CD14-positive monocyte (primary cell): ENCODE results near the gene GNL1. TPM values are rescaled to one million over a fixed set of nuclear protein-coding genes. Genes with fewer than 3 reads are reported as not detected.
A peak's percentile ranks its signal among the peaks of the same experiment; 100 is the strongest.
"Not testable (repeated sequence)": the region's sequence is repeated elsewhere in the genome, so short reads cannot be mapped to it uniquely, and the experiment has no call there.

Experiments used
- DNase-seq, 3 donors: peaks; one replicate each; pipeline ENCODE4 v3.0.0-alpha.2; 2011 to 2022
- H2AFZ ChIP-seq: 2 replicates; pipeline ENCODE4 v1.6.0; 2012; ENCODE audit warnings: mild to moderate bottlenecking, low read depth, low read length, inconsistent platforms; ENCODE audit not compliant: insufficient read depth, poor library complexity, severe bottlenecking
- H3K27ac ChIP-seq, 2 donors: 1 replicate in 1 of 2; 2 replicates in 1 of 2; pipeline ENCODE4 v1.5.1; 2012 to 2013; ENCODE audit warnings: low read length in 2 of 2, control low read depth in 1 of 2, inconsistent platforms in 1 of 2, low read depth in 1 of 2, mild to moderate bottlenecking in 1 of 2
- H3K27me3 ChIP-seq, 2 donors: one replicate each; pipeline versions ENCODE4 v1.6.0 to v1.6.1; 2011 to 2013; ENCODE audit warnings: low read length in 2 of 2; ENCODE audit not compliant: control insufficient read depth in 2 of 2, insufficient read depth in 2 of 2
- H3K36me3 ChIP-seq, 2 donors: replicated peaks in 1 of 2; 1 replicate in 1 of 2; 2 replicates in 1 of 2; pipeline versions ENCODE4 v1.5.1 to v1.6.1; 2012 to 2013; ENCODE audit warnings: low read length in 2 of 2, control low read depth in 1 of 2, inconsistent platforms in 1 of 2, mild to moderate bottlenecking in 1 of 2; ENCODE audit not compliant: insufficient read depth in 2 of 2, control insufficient read depth in 1 of 2
- H3K4me1 ChIP-seq, 2 donors: 1 replicate in 1 of 2; 2 replicates in 1 of 2; pipeline versions ENCODE4 v1.5.1 to v1.6.1; 2012 to 2013; ENCODE audit warnings: low read length in 2 of 2, control low read depth in 1 of 2, inconsistent platforms in 1 of 2, mild to moderate bottlenecking in 1 of 2, moderate library complexity in 1 of 2; ENCODE audit not compliant: insufficient read depth in 2 of 2, control insufficient read depth in 1 of 2
- H3K4me2 ChIP-seq: replicated peaks from 2 replicates; pipeline ENCODE3; 2012; ENCODE audit warnings: low read length, moderate library complexity, mild to moderate bottlenecking; ENCODE audit not compliant: poor library complexity, severe bottlenecking; ENCODE audit errors: extremely low read depth
- H3K4me3 ChIP-seq, 3 experiments: fragments of 200-600 bp in 1 of 3; sonication (generic) in 1 of 3; replicated peaks in 1 of 3; 1 replicate in 2 of 3; 2 replicates in 1 of 3; pipeline ENCODE4 v1.5.1; 2011 to 2013; ENCODE audit warnings: low read length in 3 of 3, mild to moderate bottlenecking in 3 of 3, control low read depth in 2 of 3, low read depth in 2 of 3, inconsistent platforms in 1 of 3, moderate library complexity in 1 of 3
- H3K79me2 ChIP-seq: 2 replicates; pipeline ENCODE4 v1.6.0; 2012; ENCODE audit warnings: mild to moderate bottlenecking, control low read depth, inconsistent platforms, low read length, moderate library complexity; ENCODE audit not compliant: insufficient read depth
- H3K9ac ChIP-seq: 2 replicates; pipeline ENCODE4 v1.6.0; 2017; ENCODE audit warnings: low read length, mild to moderate bottlenecking; ENCODE audit not compliant: insufficient read depth, poor library complexity, severe bottlenecking
- H3K9me3 ChIP-seq, 2 donors: replicated peaks in 1 of 2; 1 replicate in 1 of 2; 2 replicates in 1 of 2; pipeline versions ENCODE4 v1.5.1 to v1.6.1; 2012 to 2013; ENCODE audit warnings: low read length in 2 of 2, control low read depth in 1 of 2; ENCODE audit not compliant: control insufficient read depth in 1 of 2, insufficient read depth in 1 of 2
- H4K20me1 ChIP-seq: 2 replicates; pipeline ENCODE4 v1.6.0; 2012; ENCODE audit warnings: mild to moderate bottlenecking, low read length, control low read depth, moderate library complexity; ENCODE audit not compliant: insufficient read depth
- H3K27ac Mint-ChIP-seq, 7 donors: one replicate each; pipeline ENCODE4 v1.8.0; 2020; ENCODE audit warnings: mild to moderate bottlenecking in 7 of 7, mixed read lengths in 7 of 7, moderate library complexity in 6 of 7, inconsistent platforms in 2 of 7
- H3K27me3 Mint-ChIP-seq, 3 donors: one replicate each; pipeline ENCODE4 v1.8.0; 2021 to 2022; ENCODE audit warnings: low read depth in 3 of 3, mild to moderate bottlenecking in 3 of 3, mixed read lengths in 3 of 3, moderate library complexity in 3 of 3, inconsistent platforms in 1 of 3
- H3K36me3 Mint-ChIP-seq, 2 donors: one replicate each; pipeline ENCODE4 v1.8.0; 2020; ENCODE audit warnings: mixed read lengths in 2 of 2, inconsistent platforms in 1 of 2, mild to moderate bottlenecking in 1 of 2
- H3K4me1 Mint-ChIP-seq: one replicate; pipeline ENCODE4 v1.8.0; 2020; ENCODE audit warnings: mild to moderate bottlenecking, mixed read lengths
- H3K4me3 Mint-ChIP-seq, 2 donors: one replicate each; pipeline ENCODE4 v1.8.0; 2020; ENCODE audit warnings: mild to moderate bottlenecking in 2 of 2, mixed read lengths in 2 of 2, moderate library complexity in 1 of 2
- H3K9me3 Mint-ChIP-seq, 7 donors: one replicate each; pipeline ENCODE4 v1.8.0; 2020 to 2022; ENCODE audit warnings: mixed read lengths in 7 of 7, mild to moderate bottlenecking in 6 of 7, moderate library complexity in 6 of 7, inconsistent platforms in 2 of 7
- WGBS: methylation state at CpG from one replicate; pipeline ENCODE4 v1.1.5; 2013; ENCODE audit warnings: missing lambda C conversion rate; ENCODE audit not compliant: insufficient coverage; 5-methylcytosine and 5-hydroxymethylcytosine counted together
- intact Hi-C, 2 donors: fragments of 100-400 bp; cut with micrococcal nuclease; formaldehyde crosslinking; loops; one replicate each; pipeline versions ENCODE4 v1.15.0 to v1.15.1; 2023
- polyA plus RNA-seq, 3 donors: library from polyadenylated mRNA; depleted of rRNA in 1 of 3; unstranded in 2 of 3; stranded (reverse) in 1 of 3; fragments of 300-500 nt in 2 of 3; fragments of >200 nt in 1 of 3; fragmentation: Illumina TruSeq in 2 of 3; gene quantifications; 1 replicate in 2 of 3; 2 replicates in 1 of 3; pipeline ENCODE4 v1.2.3, GENCODE V29; 2012 to 2021
- TF ChIP-seq, protein P1 (sequence below): fragments of 200-600 bp; IDR thresholded peaks from one replicate; pipeline ENCODE4 v1.8.0; 2022; ENCODE audit warnings: antibody characterized with exemption, mild to moderate bottlenecking

GNL1 gene
- polyA plus RNA-seq, 3 donors = 10.3 to 13.4 (median 12.9) TPM

DNA sequence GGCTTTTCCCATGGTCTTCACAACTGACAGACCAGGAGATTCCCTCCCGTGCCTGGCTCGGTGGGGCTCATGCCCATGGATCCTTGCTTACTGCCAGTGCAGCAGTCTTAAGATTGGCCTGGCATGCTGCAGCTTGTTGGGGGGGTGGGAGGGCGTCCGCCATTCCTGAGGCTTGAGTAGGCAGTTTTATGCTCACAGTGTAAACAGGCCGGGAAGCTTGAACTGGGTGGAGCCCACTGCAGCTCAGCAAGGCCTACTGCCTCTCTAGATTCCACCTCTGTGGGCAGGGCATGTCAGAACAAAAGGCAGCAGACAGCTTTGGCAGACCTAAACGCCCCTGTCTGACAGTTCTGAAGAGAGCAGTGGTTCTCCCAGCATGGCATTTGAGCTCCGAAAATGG, 35.2 kb downstream of the GNL1 start:
- H3K79me2 ChIP-seq, H3K9me3 ChIP-seq, H4K20me1 ChIP-seq, H3K27ac ChIP-seq, H3K27ac Mint-ChIP-seq, H3K27me3 ChIP-seq, H3K36me3 ChIP-seq, H3K36me3 Mint-ChIP-seq, H3K4me3 Mint-ChIP-seq, H3K4me2 ChIP-seq, DNase-seq, H3K9ac ChIP-seq, intact Hi-C loops, H3K27me3 Mint-ChIP-seq, H3K4me3 ChIP-seq, H2AFZ ChIP-seq: not testable (repeated sequence)
- WGBS = 93% methylated on average over 7 of the region's 7 CpGs
- Mint-ChIP-seq H3K9me3 (peaks cover 2 to 14% (median 6%) of the 10 kb centered on the region in 7 donors), H3K4me1 (peaks cover 40% of the 10 kb centered on the region)
- H3K4me1 ChIP-seq = peaks cover 10 to 16% of the 10 kb centered on the region in 2 donors

DNA sequence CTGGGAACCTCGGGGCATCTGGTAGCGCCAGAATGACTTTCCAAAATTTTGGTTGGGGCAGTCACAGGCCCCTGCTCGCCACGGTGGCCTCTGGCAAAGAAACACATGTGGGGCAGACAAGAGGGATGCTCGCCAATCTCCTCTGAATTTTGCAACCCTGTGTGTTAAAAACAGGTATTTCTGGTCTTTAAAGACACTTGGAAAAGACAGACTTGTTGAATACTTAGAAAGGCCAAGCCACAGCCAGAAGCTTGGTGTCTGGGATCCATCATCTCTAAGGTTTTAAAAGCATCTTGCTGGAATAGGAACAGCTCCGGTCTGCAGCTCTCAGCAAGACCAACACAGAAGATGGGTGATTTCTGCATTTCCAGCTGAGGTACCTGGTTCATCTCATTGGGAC, 35.8 kb downstream of the GNL1 start:
- WGBS = 100% methylated on average over 5 of the region's 6 CpGs
- H3K9me3 Mint-ChIP-seq = peaks cover 2 to 14% (median 6%) of the 10 kb centered on the region in 7 donors
- H3K4me1 ChIP-seq = peaks cover 15 to 21% of the 10 kb centered on the region in 2 donors

DNA sequence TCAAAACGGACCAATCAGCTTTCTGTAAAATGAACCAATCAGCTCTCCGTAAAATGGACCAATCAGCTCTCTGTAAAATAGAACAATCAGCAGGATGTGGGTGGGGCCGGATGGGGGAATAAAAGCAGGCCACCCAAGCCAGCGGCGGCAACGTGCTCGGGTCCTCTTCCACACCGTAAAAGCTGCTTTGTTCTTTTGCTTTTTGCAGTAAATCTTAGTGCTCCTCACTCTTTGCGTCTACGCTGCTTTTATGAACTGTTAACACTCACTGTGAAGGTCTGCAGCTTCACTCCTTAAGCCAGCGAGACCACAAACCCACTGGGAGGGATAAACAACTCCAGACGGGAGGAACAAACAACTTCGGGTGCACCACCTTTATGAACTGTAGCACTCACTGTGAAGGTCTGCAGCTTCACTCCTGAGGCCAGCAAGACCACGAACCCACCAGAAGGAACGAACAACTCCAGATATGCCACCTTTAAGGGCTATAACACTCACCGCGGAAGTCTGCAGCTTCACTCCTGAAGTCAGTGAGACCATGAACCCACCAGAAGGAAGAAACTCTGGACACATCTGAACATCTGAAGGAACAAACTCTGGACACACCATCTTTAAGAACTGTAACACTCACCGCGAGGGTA, 37.7 kb downstream of the GNL1 start:
- H3K27ac ChIP-seq, H3K4me3 Mint-ChIP-seq, H4K20me1 ChIP-seq, intact Hi-C loops, H3K36me3 ChIP-seq, H3K27me3 ChIP-seq, DNase-seq, H3K4me3 ChIP-seq, H3K9ac ChIP-seq, H3K9me3 ChIP-seq, H3K4me2 ChIP-seq, H3K27me3 Mint-ChIP-seq, H3K79me2 ChIP-seq, H3K36me3 Mint-ChIP-seq: not testable (repeated sequence)
- peaks cover 2 to 14% (median 6%) of the 10 kb centered on the region in 7 donors for H3K9me3 Mint-ChIP-seq
- peaks cover 25 to 34% of the 10 kb centered on the region in 2 donors for H3K4me1 ChIP-seq
- H2AFZ ChIP-seq = peak overlapping the region; percentile 41
- H3K27ac Mint-ChIP-seq = peak overlapping the region in 2 of 7 donors; percentile 43 to 78
- WGBS = 46% methylated on average over 6 of the region's 19 CpGs
- peaks cover 36% of the 10 kb centered on the region for H3K4me1 Mint-ChIP-seq

More for the DNA sequence above, 35.8 kb downstream of the GNL1 start:
- intact Hi-C loops = no loop called here
- no peak overlapping the region for H3K9ac ChIP-seq
- H3K4me3 ChIP-seq = no peak overlapping the region
- Mint-ChIP-seq H3K36me3 (no peaks in the 10 kb centered on the region), H3K4me3 (no peak overlapping the region), H3K4me1 (peaks cover 38% of the 10 kb centered on the region), H3K27me3 (peaks cover 0 to 3% (median 0%) of the 10 kb centered on the region in 3 donors), H3K27ac (no peak overlapping the region)
- no peak overlapping the region for H3K4me2 ChIP-seq
- TF ChIP-seq, protein P1, sequence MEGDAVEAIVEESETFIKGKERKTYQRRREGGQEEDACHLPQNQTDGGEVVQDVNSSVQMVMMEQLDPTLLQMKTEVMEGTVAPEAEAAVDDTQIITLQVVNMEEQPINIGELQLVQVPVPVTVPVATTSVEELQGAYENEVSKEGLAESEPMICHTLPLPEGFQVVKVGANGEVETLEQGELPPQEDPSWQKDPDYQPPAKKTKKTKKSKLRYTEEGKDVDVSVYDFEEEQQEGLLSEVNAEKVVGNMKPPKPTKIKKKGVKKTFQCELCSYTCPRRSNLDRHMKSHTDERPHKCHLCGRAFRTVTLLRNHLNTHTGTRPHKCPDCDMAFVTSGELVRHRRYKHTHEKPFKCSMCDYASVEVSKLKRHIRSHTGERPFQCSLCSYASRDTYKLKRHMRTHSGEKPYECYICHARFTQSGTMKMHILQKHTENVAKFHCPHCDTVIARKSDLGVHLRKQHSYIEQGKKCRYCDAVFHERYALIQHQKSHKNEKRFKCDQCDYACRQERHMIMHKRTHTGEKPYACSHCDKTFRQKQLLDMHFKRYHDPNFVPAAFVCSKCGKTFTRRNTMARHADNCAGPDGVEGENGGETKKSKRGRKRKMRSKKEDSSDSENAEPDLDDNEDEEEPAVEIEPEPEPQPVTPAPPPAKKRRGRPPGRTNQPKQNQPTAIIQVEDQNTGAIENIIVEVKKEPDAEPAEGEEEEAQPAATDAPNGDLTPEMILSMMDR = no peak
- H3K36me3 ChIP-seq = no peaks in the 10 kb centered on the region
- H3K27me3 ChIP-seq = no peaks in the 10 kb centered on the region
- peaks cover 0 to 3% of the 10 kb centered on the region in 2 donors for H3K9me3 ChIP-seq
- H2AFZ ChIP-seq = no peak overlapping the region
- no peaks in the 10 kb centered on the region for H4K20me1 ChIP-seq
- DNase-seq = no peak
- no peak overlapping the region for H3K27ac ChIP-seq
- H3K79me2 ChIP-seq = no peaks in the 10 kb centered on the region
